ENCODE data around the gene MRTFB.
A peak's percentile ranks its signal among the peaks of the same experiment; 100 is the strongest.
"Not testable (repeated sequence)": the region's sequence is repeated elsewhere in the genome, so short reads cannot be mapped to it uniquely, and the experiment has no call there.

Gene MRTFB, protein sequence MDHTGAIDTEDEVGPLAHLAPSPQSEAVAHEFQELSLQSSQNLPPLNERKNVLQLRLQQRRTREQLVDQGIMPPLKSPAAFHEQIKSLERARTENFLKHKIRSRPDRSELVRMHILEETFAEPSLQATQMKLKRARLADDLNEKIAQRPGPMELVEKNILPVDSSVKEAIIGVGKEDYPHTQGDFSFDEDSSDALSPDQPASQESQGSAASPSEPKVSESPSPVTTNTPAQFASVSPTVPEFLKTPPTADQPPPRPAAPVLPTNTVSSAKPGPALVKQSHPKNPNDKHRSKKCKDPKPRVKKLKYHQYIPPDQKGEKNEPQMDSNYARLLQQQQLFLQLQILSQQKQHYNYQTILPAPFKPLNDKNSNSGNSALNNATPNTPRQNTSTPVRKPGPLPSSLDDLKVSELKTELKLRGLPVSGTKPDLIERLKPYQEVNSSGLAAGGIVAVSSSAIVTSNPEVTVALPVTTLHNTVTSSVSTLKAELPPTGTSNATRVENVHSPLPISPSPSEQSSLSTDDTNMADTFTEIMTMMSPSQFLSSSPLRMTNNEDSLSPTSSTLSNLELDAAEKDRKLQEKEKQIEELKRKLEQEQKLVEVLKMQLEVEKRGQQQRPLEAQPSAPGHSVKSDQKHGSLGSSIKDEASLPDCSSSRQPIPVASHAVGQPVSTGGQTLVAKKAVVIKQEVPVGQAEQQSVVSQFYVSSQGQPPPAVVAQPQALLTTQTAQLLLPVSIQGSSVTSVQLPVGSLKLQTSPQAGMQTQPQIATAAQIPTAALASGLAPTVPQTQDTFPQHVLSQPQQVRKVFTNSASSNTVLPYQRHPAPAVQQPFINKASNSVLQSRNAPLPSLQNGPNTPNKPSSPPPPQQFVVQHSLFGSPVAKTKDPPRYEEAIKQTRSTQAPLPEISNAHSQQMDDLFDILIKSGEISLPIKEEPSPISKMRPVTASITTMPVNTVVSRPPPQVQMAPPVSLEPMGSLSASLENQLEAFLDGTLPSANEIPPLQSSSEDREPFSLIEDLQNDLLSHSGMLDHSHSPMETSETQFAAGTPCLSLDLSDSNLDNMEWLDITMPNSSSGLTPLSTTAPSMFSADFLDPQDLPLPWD

DNA sequence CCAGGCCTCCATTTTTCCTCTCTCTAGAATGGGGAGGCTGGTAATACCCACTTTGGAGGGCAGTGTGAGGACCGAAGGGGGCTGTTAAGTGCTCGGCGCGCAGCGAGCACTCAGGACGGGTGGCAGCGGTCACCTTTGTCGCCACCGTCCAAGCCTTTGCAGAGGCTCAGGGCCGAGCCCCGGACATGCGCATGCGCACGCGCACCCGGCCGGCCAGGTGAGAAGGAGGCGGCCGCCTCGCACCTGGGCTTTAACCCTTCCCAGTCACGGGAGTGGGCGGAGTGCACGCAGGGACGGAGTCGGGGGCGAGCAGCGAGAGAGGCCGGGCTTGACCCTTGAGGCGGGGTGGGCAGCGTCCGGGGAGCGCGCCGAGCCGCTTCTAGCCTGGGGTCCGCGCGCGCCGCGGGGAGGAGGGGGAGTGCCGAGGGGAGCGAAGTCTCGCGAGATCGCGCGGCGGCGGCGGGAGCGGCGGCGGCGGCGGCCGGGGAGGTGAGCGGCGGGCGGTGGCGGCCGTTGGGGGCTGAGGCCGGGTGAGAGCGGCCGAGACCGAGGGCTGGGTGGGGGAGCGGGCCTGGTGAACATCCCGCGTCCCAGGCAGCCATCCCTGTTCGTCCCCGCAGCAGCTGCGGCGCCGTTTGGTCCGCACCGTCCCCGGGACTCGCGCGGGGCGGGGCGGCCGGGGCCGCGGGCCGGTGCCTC, at the start of gene MRTFB:
Gene MRTFB (plus strand): TSS at position 443 of the 699 bp plus-strand sequence. CDS start 69,288 bp downstream, outside the sequence.
- DNase-seq: peak; percentile 73 to 84

DNA sequence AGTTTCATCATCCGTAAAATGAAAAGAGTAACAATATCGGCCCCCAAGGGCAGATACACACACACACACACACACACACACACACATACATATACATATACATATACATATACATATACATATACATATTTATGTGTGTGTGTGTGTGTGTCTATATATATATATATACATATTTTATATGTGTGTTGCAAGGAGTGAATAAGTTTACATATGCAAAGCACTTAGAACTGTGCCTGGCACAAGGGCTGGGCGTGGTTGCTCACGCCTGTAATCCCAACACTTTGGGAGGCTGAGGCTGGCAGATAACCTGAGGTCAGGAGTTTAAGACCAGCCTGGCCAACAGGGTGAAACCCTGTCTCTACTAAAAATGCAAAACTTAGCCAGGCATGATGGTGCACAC, 47.6 kb upstream of the MRTFB start:
- DNase-seq: not testable (repeated sequence)

DNA sequence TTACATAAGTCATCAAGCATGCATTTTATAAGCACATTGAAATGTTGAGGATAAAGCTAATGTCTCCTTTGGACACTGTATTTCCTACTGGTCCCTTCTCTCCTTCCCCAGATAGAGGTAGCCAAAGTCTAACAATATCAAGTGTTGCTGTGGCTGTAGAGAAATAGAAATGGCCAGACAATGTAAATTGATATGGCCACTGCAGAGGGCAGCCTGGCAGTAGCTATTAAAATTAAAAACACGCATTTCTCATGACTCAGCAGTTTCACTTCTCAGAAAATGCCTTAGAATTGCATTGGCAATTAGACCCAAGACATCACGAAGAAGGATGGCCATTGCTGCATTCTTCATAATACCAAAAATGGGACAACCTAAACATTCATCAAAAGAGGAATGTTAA, 46.8 kb upstream of the MRTFB start:
- DNase-seq: no peak

DNA sequence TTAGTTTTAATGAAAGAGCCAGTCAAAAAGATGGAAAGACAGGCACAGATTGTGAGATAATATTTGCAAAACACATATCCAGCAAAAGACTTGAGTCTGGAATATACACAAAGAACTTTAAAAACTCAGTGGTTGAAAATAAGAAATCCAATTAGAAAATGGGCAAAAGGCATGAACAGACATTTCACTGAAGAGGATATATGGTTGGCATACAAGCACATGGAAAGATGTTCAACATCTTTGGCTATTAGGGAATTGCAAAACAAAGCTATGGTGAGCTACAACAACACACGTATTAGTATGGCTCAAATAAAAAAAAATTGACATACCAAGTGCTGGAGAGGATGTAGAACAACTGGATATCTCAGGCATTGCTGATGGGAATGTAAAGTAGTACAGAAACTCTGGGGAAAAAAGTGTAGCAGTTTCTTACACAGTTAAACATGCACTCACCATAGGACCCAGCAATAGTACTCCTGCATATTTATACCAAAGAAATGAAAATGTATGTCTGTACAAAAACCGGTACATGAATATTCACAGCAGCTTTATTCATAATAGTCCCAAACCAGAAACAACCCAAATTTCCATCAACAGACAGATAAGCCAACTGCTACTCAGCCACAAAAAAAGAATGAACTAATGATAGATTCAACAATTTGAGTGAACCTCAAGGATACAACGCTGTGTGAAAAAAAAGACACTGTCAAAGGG, 44.4 kb upstream of the MRTFB start:
- DNase-seq: no peak

DNA sequence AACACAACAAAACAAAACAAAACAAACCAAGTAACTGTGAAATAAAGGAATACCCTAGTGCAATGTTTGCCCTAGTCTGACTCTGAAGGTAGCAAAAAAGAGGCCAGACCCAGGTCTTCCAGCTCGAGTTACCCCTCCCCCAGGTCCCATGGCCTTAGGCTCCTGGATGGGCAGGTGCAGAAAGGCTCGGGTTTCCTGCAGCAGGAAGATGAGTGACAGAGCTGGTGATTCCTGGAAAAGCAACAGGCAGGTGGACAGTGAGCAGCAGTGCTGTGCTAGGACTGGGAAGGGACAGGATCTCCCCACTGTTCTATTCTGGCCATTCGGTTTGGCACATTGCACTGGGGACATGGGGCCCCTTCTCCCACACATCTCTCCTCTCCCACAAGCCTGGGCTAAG, 42.9 kb upstream of the MRTFB start:
- no peak for DNase-seq

DNA sequence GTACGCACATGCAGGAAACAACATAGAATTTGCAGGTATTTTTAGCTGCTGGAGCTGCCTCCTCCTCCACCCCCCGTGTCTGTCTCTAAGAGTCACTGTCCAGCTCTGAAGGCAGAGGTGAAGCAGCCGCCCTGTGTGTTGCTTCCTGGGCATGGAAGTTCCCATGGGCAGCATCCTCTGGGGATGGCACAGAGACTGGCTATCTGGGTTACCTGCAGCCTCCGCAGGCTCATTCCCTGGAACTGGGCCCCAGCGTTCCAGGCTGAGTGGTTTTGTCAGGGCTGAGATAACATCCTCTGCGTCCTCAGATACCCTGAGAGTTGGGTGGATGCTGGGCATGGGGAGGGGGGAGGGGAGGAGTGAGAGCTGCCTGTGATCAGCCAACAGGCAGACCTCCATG, 41.5 kb upstream of the MRTFB start:
- DNase-seq: no peak

DNA sequence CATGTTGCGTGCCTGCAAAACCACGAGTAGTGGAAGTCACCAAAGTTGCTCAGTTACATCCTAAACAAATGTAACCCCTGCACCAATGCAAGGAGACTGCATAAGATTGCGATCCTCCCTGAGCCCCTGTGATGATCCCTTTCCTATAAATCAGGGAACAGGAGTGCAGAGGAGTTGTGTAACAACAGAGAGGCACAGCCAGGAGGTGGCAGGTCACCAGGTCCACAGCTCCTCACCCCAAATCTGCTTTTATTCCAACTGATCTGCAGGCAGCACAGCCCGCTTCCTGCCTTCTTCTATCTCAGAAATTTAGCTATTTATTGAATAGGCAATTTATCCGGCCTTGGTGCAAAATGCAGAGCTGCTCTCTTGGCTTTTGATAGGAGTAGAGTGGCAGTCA, 36.0 kb upstream of the MRTFB start:
- no peak for DNase-seq

DNA sequence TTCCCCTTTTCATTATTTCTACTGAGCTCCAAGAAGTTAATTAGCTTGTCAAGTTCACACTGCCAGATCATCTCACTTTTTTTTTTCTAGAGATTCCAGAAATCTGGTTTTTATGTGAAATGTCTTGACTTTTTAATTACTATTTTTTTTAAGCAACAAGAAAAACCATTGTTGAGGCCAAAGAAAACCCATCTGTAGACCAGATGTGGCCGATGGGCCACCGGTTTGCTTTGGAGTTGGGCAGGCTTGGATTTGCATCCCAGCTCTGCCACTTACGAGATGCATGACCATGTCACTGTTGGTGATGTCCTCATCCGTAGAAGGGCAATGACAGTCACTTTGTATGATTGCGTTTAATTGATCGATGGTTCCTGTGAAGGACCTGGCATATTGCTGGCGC, 34.2 kb upstream of the MRTFB start:
- DNase-seq: no peak

DNA sequence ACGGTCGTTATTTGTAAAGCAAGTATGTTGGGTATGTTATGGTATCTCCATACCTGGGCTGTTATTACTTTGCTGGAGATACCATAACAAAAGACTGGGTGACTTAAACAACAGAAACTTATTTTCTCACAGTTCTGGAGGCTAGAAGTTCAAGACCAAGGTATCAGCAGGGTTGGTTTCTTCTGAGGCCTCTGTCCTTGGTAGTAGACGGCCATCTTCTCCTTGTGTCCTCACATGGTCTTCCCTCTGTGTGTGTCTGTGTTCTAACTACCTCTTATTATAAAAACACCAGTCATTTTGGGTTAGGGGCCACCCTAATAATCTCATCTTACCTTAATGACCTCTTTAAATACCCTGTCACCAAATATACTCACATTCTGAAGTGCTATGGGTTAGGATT, 33.2 kb upstream of the MRTFB start:
- DNase-seq: no peak

DNA sequence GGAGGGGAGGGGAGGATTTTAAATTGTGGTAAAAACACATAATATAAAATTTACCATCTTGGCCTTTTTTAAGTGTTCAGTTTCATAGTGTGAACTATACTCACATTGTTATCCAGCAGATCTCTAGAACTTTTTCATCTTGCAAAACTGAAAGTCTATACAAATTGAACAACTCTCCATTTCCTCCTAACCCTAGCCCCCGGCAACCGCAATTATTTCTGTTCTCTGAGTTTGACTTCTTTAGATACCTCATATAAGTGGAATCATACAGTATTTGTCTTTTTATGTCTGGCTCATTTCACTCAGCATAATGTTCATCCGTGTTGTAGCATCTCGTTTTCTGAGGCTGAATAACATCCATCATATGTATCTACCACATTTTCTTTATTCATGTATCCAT, 30.0 kb upstream of the MRTFB start:
- no peak for DNase-seq

DNA sequence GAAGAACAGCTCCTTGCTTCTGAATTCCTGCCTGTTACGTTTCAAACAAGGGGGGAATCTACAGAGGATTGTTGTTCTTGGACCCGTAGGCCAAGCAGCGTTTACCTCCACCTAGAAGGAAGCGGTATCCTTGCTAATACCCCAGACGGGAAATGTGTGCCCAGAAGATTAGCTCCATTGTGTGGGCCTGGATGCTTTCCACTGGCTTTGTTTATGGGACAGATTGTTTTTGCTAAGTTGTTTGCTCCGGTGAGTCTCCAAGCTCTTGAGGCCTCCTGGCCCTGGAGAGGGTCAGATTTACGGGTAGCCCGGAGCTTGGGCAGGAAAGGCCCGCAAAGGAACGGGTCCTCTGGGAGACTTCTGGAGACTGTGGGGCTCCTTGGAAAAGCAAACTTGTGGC, 28.4 kb upstream of the MRTFB start:
- DNase-seq: no peak

DNA sequence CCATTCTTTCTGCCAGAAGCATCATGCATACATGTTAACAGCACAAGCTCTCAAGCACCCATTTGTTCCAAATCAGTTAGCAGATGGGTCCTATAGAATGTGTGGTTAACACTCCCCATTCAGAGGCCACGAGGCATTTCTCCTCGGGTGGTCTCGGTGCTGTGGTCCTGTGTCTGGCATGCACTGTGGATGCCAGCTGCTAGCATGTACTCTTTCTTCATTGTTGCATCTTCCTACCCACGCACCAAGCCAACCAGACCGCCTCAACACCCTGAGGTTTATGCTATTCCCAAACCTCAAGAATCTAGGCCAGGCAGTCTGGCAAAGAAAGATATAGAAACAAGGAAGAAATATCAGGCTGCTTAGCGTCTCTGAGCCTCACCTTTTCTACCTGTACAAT, 27.8 kb upstream of the MRTFB start:
- DNase-seq: no peak

DNA sequence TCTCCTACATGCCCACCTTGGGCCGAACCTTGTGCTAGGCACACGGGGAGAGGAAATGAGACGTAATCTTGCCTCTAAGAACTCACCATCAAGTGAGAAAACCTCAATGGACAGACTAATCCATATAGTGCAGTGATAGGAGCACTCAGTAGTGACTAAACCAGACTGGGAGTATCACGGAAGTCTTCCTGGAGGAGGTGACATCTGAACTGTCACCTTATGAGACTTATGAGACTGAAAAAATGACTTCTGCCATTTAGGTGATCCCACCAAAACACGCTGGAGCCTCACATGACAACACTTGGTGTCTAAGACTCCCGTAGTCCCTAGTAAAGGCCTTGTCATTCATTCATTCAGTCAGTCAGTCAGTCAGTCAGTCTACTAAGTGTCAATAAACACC, 27.3 kb upstream of the MRTFB start:
- DNase-seq: no peak

DNA sequence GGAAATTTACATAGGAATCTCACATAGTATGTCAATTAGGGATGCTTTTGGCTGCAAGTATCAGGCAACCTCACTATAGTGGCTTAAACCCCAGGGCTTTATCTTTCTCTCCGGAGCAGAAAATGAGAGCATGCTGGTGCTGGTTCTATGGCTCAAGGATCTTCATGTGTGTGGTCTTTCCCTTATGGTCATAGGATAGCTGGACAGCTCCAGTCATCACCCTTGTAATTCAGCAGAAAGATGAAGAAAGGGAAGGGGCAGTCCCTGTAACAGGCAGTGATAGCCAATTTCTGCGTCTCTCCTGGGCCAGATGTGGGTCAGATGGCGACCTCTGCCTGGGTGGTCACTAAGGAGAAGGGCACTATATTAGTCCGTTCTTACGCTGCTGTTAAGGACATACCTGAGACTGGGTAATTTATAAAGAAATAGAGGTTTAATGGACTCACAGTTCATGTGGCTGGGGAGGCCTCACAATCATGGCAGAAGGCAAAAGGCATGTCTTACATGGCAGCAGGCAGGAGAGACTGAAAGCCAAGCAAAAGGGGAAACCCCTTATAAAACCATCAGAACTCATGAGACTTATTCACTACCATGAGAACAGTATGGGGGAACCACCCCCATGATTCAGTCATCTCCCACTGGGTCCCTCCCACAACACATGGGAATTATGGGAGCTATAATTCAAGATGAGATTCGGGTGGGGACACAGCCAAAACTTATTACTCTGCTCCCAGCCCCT, 23.8 kb upstream of the MRTFB start:
- DNase-seq: not testable (repeated sequence)

DNA sequence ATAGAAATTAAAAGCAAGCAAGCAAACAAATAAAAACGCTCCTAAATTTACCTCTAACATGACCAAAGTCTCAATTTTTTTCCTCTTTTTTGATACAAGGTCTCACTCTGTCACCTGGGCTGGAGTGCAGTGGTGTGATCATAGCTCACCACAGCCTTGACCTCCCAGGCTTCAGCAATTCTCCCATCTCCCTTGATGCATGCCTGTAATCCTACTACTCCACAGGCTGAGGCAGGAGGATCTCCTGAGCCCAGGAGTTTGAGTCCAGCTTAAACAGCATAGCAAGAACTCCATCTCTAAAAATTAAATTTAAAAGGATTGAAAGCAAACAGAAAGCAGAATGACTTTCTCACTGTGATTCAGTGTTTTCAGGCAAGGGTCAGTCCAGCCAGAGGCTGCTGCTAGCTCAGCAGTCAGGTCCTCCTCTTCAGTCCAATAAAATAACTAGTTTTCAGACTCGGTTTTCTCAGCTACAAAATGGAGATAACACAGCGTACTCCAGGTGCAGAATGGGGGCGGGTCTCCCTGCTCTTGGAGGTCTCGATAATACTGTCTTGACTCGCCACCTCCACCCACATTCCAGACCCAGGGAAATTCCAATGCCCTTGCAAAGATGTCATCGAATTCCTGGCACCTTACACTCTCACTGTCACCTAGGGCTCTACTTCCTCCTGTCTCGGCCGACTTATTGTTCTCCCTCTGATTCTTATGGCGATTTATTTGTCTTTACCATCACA, 20.7 kb upstream of the MRTFB start:
- DNase-seq: no peak

DNA sequence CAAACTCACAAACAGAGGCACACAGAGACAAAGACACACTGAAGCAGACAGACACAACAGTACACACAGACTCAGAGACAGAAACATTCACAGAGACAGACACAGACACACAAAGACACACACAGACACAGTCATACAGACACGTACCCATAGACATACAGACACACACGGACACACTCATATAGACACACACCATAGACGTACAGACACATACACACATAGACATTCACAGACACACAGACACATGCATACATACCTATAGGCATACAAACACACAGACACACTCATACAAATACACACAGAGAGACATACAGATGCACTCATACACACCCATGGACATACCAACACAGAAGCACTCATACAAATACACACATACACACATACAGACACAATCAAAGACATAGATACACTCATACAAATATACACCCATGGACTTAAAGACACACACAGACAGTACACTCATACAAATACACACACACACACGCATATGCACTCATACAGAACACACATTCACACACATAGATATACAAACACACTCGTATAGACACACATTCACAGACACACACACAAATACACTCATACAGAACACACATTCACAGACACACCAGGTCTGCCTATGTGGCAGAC, 19.9 kb upstream of the MRTFB start:
- DNase-seq: no peak

DNA sequence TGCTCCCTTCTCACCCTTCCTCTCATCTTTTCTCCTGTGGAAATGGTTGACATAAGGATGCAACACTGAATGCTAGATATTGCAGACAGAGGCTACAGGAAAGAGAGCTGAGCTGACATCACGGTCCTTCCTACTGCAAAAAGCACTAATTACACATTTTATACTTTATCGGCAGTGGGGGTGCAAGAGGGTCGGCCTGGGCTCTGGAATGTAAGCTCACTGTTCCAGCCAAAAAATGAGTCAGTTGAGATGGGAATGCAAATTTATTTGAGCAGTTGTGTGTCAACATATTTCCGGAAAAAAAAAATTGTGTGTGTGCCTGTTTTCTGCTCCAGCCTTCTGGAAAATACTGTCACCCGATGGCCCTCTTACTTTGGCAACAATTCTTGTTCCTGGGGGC, 14.1 kb upstream of the MRTFB start:
- DNase-seq: no peak

DNA sequence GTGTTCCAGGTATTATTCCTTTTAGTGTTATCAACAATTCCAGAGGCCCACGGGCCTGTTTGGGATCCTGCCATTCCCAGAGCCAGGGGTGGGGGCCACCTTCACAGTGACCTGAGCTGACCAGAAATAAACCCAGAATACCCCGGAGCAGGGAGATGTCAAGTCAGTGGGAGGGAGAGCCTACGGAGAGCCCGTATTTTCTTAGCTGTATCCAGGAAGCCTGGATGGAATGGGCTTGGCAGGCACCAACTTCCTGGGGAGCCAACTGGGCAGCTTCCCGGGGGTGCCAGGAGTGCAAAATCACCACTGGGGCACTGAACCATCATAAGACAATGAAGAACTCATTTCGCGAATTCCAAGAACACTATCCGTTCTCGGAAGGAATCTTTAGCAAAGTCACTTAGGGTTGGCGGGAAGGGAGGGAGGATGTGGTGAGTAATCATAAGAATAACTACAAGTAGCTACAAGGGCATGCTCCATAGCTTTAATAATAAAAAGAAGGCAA, 13.2 kb upstream of the MRTFB start:
- no peak for DNase-seq

DNA sequence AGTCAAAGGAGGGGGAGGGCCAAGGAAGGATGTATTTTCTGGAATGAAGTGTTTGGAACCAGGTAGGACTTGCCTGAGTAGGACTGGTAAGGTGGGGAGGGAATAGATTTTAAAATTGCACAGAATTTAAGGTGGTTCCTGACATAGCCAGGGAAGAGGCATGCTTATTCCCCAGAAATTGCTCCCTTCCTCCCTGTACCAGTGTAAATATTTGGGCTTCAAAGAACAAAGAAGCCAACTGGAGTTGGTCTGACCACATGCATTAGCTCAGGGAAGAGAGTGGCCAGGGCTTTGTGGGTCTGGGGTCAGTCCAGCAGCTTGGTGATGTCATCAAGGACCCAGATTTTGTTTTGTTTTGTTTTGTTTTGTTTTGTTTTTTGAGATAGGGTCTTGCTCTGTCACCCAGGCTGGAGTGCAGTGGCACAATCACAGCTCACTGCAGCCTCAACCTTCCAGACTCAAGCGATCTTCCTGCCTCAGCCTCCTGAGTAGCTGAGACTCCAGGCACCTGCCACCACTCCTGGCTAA, 9.3 kb upstream of the MRTFB start:
- no peak for DNase-seq

DNA sequence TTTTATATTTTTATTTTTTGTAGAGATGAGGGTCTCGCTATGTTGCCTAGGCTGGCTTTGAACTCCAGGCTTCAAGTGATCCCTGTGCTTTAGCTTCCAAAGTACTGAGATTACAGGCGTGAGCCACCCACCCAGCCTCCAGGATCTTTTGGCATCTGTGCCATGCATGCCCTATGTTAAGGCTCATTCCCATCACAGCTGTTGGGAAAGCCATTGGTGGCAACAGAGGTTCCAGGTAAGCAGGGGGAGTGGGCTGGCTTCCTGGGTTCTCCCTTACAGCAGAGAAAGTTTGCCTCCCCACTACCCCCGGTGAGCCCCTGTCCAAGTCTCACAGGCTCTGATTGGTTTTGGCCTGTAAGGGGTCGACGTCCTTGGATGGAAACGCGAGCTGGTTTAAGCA, 8.9 kb upstream of the MRTFB start:
- no peak for DNase-seq

All from CD4-positive, alpha-beta T cell treated with Interferon alpha-2 for 1 hour (primary cell).